Lower leg skin (tissue), 3 donors: ENCODE measurements around the gene ZNF205.

Experiments used
- POLR2A ChIP-seq, 2 donors: fragments of 450-650 bp; IDR thresholded peaks; one replicate each; pipeline ENCODE4 v1.6.1; 2016 to 2017; ENCODE audit warnings: antibody characterized with exemption in 2 of 2, mild to moderate bottlenecking in 1 of 2, moderate library complexity in 1 of 2
- TF ChIP-seq, protein P1 (sequence below), 3 donors: fragments of 450-650 bp; IDR thresholded peaks; one replicate each; pipeline ENCODE4 v1.5.1; 2016; ENCODE audit warnings: antibody characterized with exemption in 3 of 3, mild to moderate bottlenecking in 3 of 3, moderate library complexity in 2 of 3

DNA sequence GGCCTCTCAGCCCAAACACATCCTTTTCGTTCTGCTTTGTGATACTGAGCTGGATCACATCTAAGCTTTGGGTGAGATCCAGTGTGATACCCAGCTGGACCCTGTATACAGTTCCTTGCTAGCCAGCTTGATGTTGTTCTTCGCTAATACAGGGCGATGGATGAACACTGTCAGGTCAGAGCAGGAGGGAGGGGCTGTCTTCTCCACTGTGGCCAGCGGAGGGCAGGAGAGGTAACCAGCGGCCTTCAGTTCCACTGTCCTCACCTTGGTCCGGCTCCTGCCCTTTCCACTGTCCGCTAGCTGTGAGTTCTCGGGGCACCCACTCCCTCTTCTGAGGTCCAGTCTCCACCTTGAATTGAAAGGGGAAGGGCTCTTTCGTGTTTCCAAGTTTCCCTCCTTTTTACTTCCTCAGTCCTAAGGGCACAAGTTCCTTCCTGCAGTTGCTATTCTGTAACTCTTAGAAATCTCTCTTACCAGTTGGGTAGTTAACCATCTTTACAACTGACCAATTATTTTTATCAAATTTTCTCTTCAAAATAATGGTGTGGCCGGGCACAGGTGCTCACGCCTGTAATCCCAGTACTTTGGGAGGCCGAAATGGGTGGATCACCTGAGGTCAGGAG lies 19.5 kb downstream of the ZNF205 start:
- TF ChIP-seq, protein P1, sequence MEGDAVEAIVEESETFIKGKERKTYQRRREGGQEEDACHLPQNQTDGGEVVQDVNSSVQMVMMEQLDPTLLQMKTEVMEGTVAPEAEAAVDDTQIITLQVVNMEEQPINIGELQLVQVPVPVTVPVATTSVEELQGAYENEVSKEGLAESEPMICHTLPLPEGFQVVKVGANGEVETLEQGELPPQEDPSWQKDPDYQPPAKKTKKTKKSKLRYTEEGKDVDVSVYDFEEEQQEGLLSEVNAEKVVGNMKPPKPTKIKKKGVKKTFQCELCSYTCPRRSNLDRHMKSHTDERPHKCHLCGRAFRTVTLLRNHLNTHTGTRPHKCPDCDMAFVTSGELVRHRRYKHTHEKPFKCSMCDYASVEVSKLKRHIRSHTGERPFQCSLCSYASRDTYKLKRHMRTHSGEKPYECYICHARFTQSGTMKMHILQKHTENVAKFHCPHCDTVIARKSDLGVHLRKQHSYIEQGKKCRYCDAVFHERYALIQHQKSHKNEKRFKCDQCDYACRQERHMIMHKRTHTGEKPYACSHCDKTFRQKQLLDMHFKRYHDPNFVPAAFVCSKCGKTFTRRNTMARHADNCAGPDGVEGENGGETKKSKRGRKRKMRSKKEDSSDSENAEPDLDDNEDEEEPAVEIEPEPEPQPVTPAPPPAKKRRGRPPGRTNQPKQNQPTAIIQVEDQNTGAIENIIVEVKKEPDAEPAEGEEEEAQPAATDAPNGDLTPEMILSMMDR (IDR thresholded peaks at IDR 0.05), result no peak
- TF ChIP-seq POLR2A (IDR thresholded peaks at IDR 0.05), result no peak
